ENCODE measurements around the gene UGGT2.

DNA sequence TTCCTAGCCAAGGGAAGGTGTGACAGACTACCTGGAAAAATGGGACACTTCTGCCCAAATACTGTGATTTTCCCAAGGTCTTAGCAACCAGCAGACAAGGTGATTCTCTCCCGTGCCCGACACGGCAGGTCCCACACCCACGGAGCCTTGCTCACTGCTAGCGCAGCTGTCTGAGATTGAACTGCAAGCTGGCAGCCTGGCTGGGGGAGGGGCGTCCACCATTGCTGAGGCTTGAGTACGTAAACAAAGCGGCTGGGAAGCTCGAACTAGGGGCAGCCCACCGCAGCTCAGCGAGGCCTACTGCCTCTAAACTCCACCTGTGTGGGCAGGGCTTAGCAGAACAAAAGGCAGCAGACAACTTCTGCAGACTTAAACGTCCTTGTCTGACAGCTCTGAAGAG lies 146.2 kb downstream of the UGGT2 start:
- TF ChIP-seq, protein P1, sequence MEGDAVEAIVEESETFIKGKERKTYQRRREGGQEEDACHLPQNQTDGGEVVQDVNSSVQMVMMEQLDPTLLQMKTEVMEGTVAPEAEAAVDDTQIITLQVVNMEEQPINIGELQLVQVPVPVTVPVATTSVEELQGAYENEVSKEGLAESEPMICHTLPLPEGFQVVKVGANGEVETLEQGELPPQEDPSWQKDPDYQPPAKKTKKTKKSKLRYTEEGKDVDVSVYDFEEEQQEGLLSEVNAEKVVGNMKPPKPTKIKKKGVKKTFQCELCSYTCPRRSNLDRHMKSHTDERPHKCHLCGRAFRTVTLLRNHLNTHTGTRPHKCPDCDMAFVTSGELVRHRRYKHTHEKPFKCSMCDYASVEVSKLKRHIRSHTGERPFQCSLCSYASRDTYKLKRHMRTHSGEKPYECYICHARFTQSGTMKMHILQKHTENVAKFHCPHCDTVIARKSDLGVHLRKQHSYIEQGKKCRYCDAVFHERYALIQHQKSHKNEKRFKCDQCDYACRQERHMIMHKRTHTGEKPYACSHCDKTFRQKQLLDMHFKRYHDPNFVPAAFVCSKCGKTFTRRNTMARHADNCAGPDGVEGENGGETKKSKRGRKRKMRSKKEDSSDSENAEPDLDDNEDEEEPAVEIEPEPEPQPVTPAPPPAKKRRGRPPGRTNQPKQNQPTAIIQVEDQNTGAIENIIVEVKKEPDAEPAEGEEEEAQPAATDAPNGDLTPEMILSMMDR (IDR thresholded peaks at IDR 0.05), result no peak
- no peak for TF ChIP-seq POLR2A (IDR thresholded peaks at IDR 0.05)
